H9 (cell line): ENCODE results near the gene SIKE1. TPM values are rescaled to one million over a fixed set of nuclear protein-coding genes. Genes with fewer than 3 reads are reported as not detected.
A peak's percentile ranks its signal among the peaks of the same experiment; 100 is the strongest.
"Not testable (repeated sequence)": the region's sequence is repeated elsewhere in the genome, so short reads cannot be mapped to it uniquely, and the experiment has no call there.

Experiments
- DNase-seq: peaks from one replicate; pipeline ENCODE4 v3.0.0-alpha.2; 2017
- H2AFZ ChIP-seq: one replicate; pipeline ENCODE4 v1.6.1; 2013; ENCODE audit warnings: mild to moderate bottlenecking, low read length, control low read depth, moderate library complexity
- H2AK5ac ChIP-seq: 2 replicates; pipeline ENCODE4 v1.6.1; 2013; ENCODE audit warnings: low read length, control low read depth, mixed read lengths; ENCODE audit not compliant: insufficient read length
- H2BK120ac ChIP-seq: one replicate; pipeline ENCODE4 v1.6.1; 2013; ENCODE audit warnings: low read depth, mild to moderate bottlenecking, low read length, control low read depth, inconsistent platforms; ENCODE audit not compliant: poor library complexity, severe bottlenecking
- H2BK12ac ChIP-seq: 2 replicates; pipeline ENCODE4 v1.6.1; 2013; ENCODE audit warnings: low read length, control low read depth, mixed read lengths, low read depth; ENCODE audit not compliant: insufficient read length
- H2BK15ac ChIP-seq: 2 replicates; pipeline ENCODE4 v1.6.1; 2013; ENCODE audit warnings: low read depth, low read length, control low read depth
- H2BK20ac ChIP-seq: one replicate; pipeline ENCODE4 v1.6.1; 2013; ENCODE audit warnings: low read depth, mild to moderate bottlenecking, low read length, control low read depth, inconsistent platforms; ENCODE audit not compliant: poor library complexity, severe bottlenecking
- H2BK5ac ChIP-seq: 2 replicates; pipeline ENCODE4 v1.6.1; 2013; ENCODE audit warnings: low read length, control low read depth, mixed read lengths; ENCODE audit not compliant: insufficient read length
- H3K14ac ChIP-seq: 2 replicates; pipeline ENCODE4 v1.6.1; 2013; ENCODE audit warnings: low read length, control low read depth; ENCODE audit not compliant: insufficient read depth
- H3K18ac ChIP-seq: 2 replicates; pipeline ENCODE4 v1.6.1; 2013; ENCODE audit warnings: low read depth, mild to moderate bottlenecking, mixed read lengths, low read length, control low read depth; ENCODE audit not compliant: insufficient read length
- H3K23ac ChIP-seq: 2 replicates; pipeline ENCODE4 v1.6.1; 2013; ENCODE audit warnings: low read length, control low read depth, mixed read lengths, low read depth; ENCODE audit not compliant: insufficient read length
- H3K23me2 ChIP-seq: 2 replicates; pipeline ENCODE4 v1.6.1; 2013; ENCODE audit warnings: low read depth, mild to moderate bottlenecking, mixed read lengths, low read length, control low read depth; ENCODE audit not compliant: insufficient read length, poor library complexity, severe bottlenecking
- H3K27ac ChIP-seq: 2 replicates; pipeline ENCODE4 v1.5.1; 2013; ENCODE audit warnings: low read length, control low read depth, mixed read lengths, low read depth; ENCODE audit not compliant: insufficient read length
- H3K27me3 ChIP-seq: 2 replicates; pipeline ENCODE4 v1.6.1; 2013; ENCODE audit warnings: low read length, control low read depth, inconsistent platforms; ENCODE audit not compliant: insufficient read depth
- H3K4ac ChIP-seq: 2 replicates; pipeline ENCODE4 v1.6.1; 2013; ENCODE audit warnings: low read depth, mild to moderate bottlenecking, control low read depth, inconsistent platforms, low read length, moderate library complexity
- H3K4me1 ChIP-seq: 2 replicates; pipeline ENCODE4 v1.6.1; 2013; ENCODE audit warnings: low read length, control low read depth, inconsistent platforms; ENCODE audit not compliant: insufficient read depth
- H3K4me2 ChIP-seq: 2 replicates; pipeline ENCODE4 v1.6.1; 2013; ENCODE audit warnings: low read length, control low read depth, mixed read lengths; ENCODE audit not compliant: insufficient read length, insufficient read depth
- H3K56ac ChIP-seq: 2 replicates; pipeline ENCODE4 v1.6.1; 2013; ENCODE audit warnings: low read depth, mild to moderate bottlenecking, mixed read lengths, low read length, control low read depth; ENCODE audit not compliant: insufficient read length
- H3K79me1 ChIP-seq: 2 replicates; pipeline ENCODE4 v1.6.1; 2013; ENCODE audit warnings: low read depth, mild to moderate bottlenecking, moderate library complexity, low read length, control low read depth, inconsistent platforms; ENCODE audit not compliant: insufficient read depth, poor library complexity, severe bottlenecking
- H3K79me2 ChIP-seq: 2 replicates; pipeline ENCODE4 v1.6.1; 2013; ENCODE audit warnings: low read length, control low read depth, inconsistent platforms; ENCODE audit not compliant: insufficient read depth
- H3K9ac ChIP-seq: 2 replicates; pipeline ENCODE4 v1.6.1; 2013; ENCODE audit warnings: low read length, control low read depth, mixed read lengths; ENCODE audit not compliant: insufficient read length; ENCODE audit errors: extremely low read depth
- H3K9me3 ChIP-seq: one replicate; pipeline ENCODE4 v1.6.1; 2013; ENCODE audit warnings: low read depth, low read length, inconsistent platforms; ENCODE audit not compliant: control insufficient read depth
- H3T11ph ChIP-seq: one replicate; pipeline ENCODE4 v1.6.1; 2013; ENCODE audit warnings: mild to moderate bottlenecking, low read length, control low read depth, inconsistent platforms
- H4K20me1 ChIP-seq: one replicate; pipeline ENCODE4 v1.6.1; 2013; ENCODE audit not compliant: control insufficient read depth, insufficient read length, insufficient read depth
- H4K5ac ChIP-seq: 2 replicates; pipeline ENCODE4 v1.6.1; 2013; ENCODE audit warnings: low read depth, mild to moderate bottlenecking, mixed read lengths, low read length, control low read depth; ENCODE audit not compliant: insufficient read length
- H4K8ac ChIP-seq: replicated peaks from 2 replicates; pipeline ENCODE4 v1.6.1; 2013; ENCODE audit warnings: low read length, control low read depth, mixed read lengths, low read depth; ENCODE audit not compliant: insufficient read length
- H4K91ac ChIP-seq: 2 replicates; pipeline ENCODE4 v1.6.1; 2013; ENCODE audit warnings: low read depth, mild to moderate bottlenecking, moderate library complexity, mixed read lengths, low read length, control low read depth; ENCODE audit not compliant: insufficient read length
- H3K27ac Mint-ChIP-seq, 3 experiments: 2 replicates in 2 of 3; 3 replicates in 1 of 3; pipeline ENCODE4 v1.8.0; 2020 to 2021; ENCODE audit warnings: mixed read lengths in 3 of 3, mild to moderate bottlenecking in 1 of 3, moderate library complexity in 1 of 3
- H3K27me3 Mint-ChIP-seq: 2 replicates; pipeline ENCODE4 v1.8.0; 2021; ENCODE audit warnings: low read depth, mild to moderate bottlenecking, moderate library complexity, mixed read lengths
- H3K36me3 Mint-ChIP-seq, 3 experiments: 2 replicates in 2 of 3; 3 replicates in 1 of 3; pipeline ENCODE4 v1.8.0; 2020 to 2021; ENCODE audit warnings: low read depth in 3 of 3, mixed read lengths in 3 of 3; ENCODE audit not compliant: insufficient read depth in 1 of 3
- H3K4me1 Mint-ChIP-seq, 2 experiments: 2 replicates each; pipeline ENCODE4 v1.8.0; 2020; ENCODE audit warnings: mixed read lengths in 2 of 2
- H3K4me3 Mint-ChIP-seq, 2 experiments: 2 replicates in 1 of 2; 3 replicates in 1 of 2; pipeline ENCODE4 v1.8.0; 2020 to 2021; ENCODE audit warnings: mild to moderate bottlenecking in 2 of 2, mixed read lengths in 2 of 2, moderate library complexity in 1 of 2
- H3K9me3 Mint-ChIP-seq, 2 experiments: 2 replicates in 1 of 2; 3 replicates in 1 of 2; pipeline ENCODE4 v1.8.0; 2020; ENCODE audit warnings: mild to moderate bottlenecking in 2 of 2, mixed read lengths in 2 of 2, moderate library complexity in 1 of 2
- CTCF ChIP-seq: fragments of 200-600 bp; sonication (generic); conservative IDR thresholded peaks from 3 replicates; pipeline ENCODE4 v1.8.0; 2021; ENCODE audit warnings: antibody characterized with exemption, mild to moderate bottlenecking
- WGBS: extraction: QIAGEN DNeasy Blood & Tissue Kit; methylation state at CpG from one replicate; pipeline ENCODE4 v1.1.7; 2013; ENCODE audit warnings: missing lambda C conversion rate, low lambda C conversion rate, mixed read lengths; ENCODE audit not compliant: insufficient read length; ENCODE audit errors: extremely low coverage; 5-methylcytosine and 5-hydroxymethylcytosine counted together
- total RNA-seq: library from RNA; stranded (reverse); gene quantifications from 2 replicates; pipeline ENCODE4 v1.2.1, GENCODE V29; 2021

The SIKE1 gene
- total RNA-seq, 1 experiment from 2014 or later, result 75.3 TPM

- Histone ChIP-seq H4K5ac (no peak overlapping the region), H2AK5ac (no peak overlapping the region), H3K79me1 (no peaks in the 10 kb centered on the region), H3K79me2 (no peaks in the 10 kb centered on the region; the same call in 1 of the 2 replicates), H3K4ac (no peak overlapping the region), H4K20me1 (no peaks in the 10 kb centered on the region), H2BK12ac (no peak overlapping the region), H4K8ac (no peak overlapping the region), H2BK20ac (no peak overlapping the region), H3K56ac (no peak overlapping the region), H3K27ac (peak overlapping the region; percentile 2), H2BK120ac (no peak overlapping the region), H3K18ac (no peak overlapping the region), H2AFZ (no peak overlapping the region), H4K91ac (no peak overlapping the region), H3K27me3 (no peaks in the 10 kb centered on the region), H3K4me2 (peak overlapping the region; percentile 97), H3K23ac (no peak overlapping the region), H2BK15ac (no peak overlapping the region), H3K4me1 (no peaks in the 10 kb centered on the region), H3K23me2 (peaks cover 2% of the 10 kb centered on the region), H3K14ac (no peak overlapping the region), H2BK5ac (no peak overlapping the region), H3K9me3 (no peaks in the 10 kb centered on the region), H3K9ac (peak overlapping the region; percentile 96), H3T11ph (no peak overlapping the region)
- peak overlapping the region in 1 of 3 experiments; percentile 99; a peak in 3 of 7 replicates for H3K27ac Mint-ChIP-seq
- DNase-seq, result no peak
- H3K27me3 Mint-ChIP-seq, result peaks cover 37% of the 10 kb centered on the region
- H3K36me3 Mint-ChIP-seq, result peaks cover 28 to 38% (median 33%) of the 10 kb centered on the region in 3 experiments
- peaks cover 3 to 7% of the 10 kb centered on the region in 2 experiments; a peak in 2 of 4 replicates for H3K4me1 Mint-ChIP-seq
- H3K9me3 Mint-ChIP-seq, result no peaks in the 10 kb centered on the region; a peak in 1 of 5 replicates
- TF ChIP-seq CTCF, result no peak
- peak overlapping the region; percentile 99 for H3K4me3 Mint-ChIP-seq
Measured at GRCh38 chr1:114779722-114780121, 763 bp downstream of the SIKE1 start.

- H3K36me3 Mint-ChIP-seq, result peaks cover 28 to 56% (median 47%) of the 10 kb centered on the region in 3 experiments
- WGBS, result no CpG with 5 or more reads among the region's 4 CpGs
- not testable (repeated sequence) for H3K4ac ChIP-seq, H3K4me1 ChIP-seq, H3K23me2 ChIP-seq, DNase-seq, H3K23ac ChIP-seq, H3K27ac Mint-ChIP-seq, H3K4me2 ChIP-seq, H4K5ac ChIP-seq, H3K27me3 Mint-ChIP-seq, H2AK5ac ChIP-seq, H3K18ac ChIP-seq, H2BK5ac ChIP-seq, H4K8ac ChIP-seq, H3K9me3 ChIP-seq, H3K9me3 Mint-ChIP-seq, H3K27me3 ChIP-seq, H2BK120ac ChIP-seq, H4K91ac ChIP-seq, H3K79me1 ChIP-seq, H4K20me1 ChIP-seq, H2BK20ac ChIP-seq, H3K9ac ChIP-seq, H3T11ph ChIP-seq, H3K27ac ChIP-seq, H3K4me1 Mint-ChIP-seq, H3K79me2 ChIP-seq, H2BK12ac ChIP-seq, H3K56ac ChIP-seq, H2AFZ ChIP-seq, H3K14ac ChIP-seq, H3K4me3 Mint-ChIP-seq, H2BK15ac ChIP-seq
Measured at GRCh38 chr1:114776726-114777125, 3.8 kb downstream of the SIKE1 start.
